Activated naive CD8-positive, alpha-beta T cell (primary cell): ENCODE measurements around the gene GLCE.
A peak's percentile ranks its signal among the peaks of the same experiment; 100 is the strongest.
"Not testable (repeated sequence)": the region's sequence is repeated elsewhere in the genome, so short reads cannot be mapped to it uniquely, and the experiment has no call there.

Source experiments
- H3K27ac Mint-ChIP-seq: one replicate; pipeline ENCODE4 v1.8.0; 2021; ENCODE audit warnings: mixed read lengths
- H3K27me3 Mint-ChIP-seq: one replicate; pipeline ENCODE4 v1.8.0; 2021; ENCODE audit warnings: mixed read lengths
- H3K36me3 Mint-ChIP-seq: one replicate; pipeline ENCODE4 v1.8.0; 2021; ENCODE audit warnings: mixed read lengths
- H3K4me1 Mint-ChIP-seq: one replicate; pipeline ENCODE4 v1.8.0; 2021; ENCODE audit warnings: low read depth, mixed read lengths
- H3K4me3 Mint-ChIP-seq: one replicate; pipeline ENCODE4 v1.8.0; 2021; ENCODE audit warnings: mild to moderate bottlenecking, mixed read lengths
- H3K9me3 Mint-ChIP-seq: one replicate; pipeline ENCODE4 v1.8.0; 2021; ENCODE audit warnings: low read depth, mixed read lengths

GLCE gene

DNA sequence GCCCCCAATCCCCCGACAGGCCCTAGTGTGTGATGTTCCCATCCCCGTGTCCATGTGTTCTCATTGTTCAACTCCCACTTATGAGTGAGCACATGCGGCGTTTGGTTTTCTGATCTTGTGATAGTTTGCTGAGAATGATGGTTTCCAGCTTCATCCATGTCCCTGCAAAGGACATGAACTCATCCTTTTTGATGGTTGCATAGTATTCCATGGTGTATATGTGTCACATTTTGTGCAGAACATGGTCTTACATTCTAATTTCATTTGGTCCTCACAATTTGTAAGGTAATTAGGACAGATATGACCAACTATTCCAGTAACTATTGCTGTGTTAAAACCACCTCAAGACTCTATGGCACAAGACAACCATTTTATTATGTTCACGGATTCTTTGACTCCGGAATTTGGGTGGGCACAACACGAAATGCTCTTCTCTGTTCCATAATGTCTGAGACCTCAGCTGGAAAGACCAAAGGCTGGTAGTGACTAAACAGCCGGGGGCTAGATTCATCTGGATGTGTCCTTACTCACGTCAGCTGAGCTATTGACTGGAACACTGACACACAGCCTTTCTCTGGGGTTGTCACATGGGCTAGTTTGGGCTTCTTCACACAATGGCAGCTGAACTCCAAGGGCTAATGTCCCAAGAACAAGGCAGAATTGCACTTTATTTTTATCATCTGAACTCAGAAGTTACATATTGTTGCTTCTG, 13.6 kb upstream of the GLCE start:
- Mint-ChIP-seq H3K27ac (no peak overlapping the region), H3K36me3 (no peaks in the 10 kb centered on the region), H3K27me3 (peaks cover 40% of the 10 kb centered on the region), H3K9me3 (no peaks in the 10 kb centered on the region), H3K4me3 (no peak overlapping the region), H3K4me1 (no peaks in the 10 kb centered on the region)

DNA sequence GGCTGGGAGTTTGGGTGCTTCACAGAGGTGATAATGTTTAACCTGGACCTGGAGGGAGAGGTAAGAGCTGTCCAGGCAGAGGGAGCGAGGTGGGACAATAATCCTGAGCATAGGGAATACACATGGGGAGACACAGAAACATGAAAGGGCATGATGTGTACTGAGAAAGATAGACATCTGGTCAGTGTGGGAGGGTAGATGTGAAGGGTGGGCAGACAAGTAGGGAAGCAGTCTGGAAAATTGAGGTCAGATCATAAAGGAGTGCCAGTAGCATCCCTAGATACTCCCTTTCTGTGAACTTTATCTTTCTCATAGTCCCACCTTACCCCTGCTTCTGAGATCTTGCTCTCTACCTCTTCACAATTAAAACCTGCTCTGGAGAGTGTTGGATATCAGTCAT, 12.0 kb upstream of the GLCE start:
- H3K4me3 Mint-ChIP-seq, result no peak overlapping the region
- H3K9me3 Mint-ChIP-seq, result no peaks in the 10 kb centered on the region
- no peak overlapping the region for H3K27ac Mint-ChIP-seq
- H3K27me3 Mint-ChIP-seq, result peaks cover 40% of the 10 kb centered on the region
- no peaks in the 10 kb centered on the region for H3K4me1 Mint-ChIP-seq
- no peaks in the 10 kb centered on the region for H3K36me3 Mint-ChIP-seq

DNA sequence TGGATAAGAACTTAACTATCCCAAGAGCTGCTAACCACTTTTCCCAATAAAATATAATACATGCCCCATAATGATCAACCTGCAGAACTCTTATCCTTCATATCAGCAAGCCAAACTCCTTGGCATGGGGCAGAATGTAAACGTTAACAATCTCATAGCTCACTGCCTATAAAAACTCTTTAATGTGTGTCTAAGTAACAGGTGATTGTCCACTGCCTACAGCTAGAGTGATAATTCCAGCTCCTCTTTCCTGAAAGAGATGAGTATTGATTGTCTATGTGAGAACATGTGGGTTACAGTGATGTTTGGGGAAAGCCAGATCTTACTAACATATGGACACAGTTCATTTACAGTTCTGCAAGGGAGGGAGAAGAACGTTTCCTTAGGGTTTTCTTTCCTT, 11.3 kb upstream of the GLCE start:
- Mint-ChIP-seq H3K36me3 (no peaks in the 10 kb centered on the region), H3K4me1 (no peaks in the 10 kb centered on the region), H3K9me3 (no peaks in the 10 kb centered on the region), H3K27ac (no peak overlapping the region), H3K4me3 (no peak overlapping the region), H3K27me3 (peaks cover 43% of the 10 kb centered on the region)

DNA sequence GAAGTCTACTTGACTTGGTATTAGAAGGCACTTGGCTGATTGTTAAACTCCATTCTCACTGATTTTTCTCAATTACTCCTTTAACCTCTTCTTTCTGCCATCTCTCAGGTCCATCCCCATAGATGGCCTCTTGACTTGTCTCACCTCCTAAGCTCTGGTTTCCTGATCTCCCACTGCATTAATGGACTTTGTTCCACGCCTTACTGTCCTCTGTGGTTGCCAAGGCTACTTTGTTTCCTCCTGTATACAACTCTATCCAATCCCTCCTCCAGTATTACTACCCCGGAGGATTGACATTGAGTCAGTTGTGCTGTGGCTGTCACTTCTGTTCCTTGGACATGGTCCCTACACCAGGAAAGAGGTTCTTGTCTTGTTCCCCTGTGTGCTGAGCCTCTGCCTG, 10.6 kb upstream of the GLCE start:
- Mint-ChIP-seq H3K4me1 (no peaks in the 10 kb centered on the region), H3K4me3 (no peak overlapping the region), H3K27me3 (peaks cover 45% of the 10 kb centered on the region), H3K9me3 (no peaks in the 10 kb centered on the region), H3K36me3 (no peaks in the 10 kb centered on the region), H3K27ac (no peak overlapping the region)

DNA sequence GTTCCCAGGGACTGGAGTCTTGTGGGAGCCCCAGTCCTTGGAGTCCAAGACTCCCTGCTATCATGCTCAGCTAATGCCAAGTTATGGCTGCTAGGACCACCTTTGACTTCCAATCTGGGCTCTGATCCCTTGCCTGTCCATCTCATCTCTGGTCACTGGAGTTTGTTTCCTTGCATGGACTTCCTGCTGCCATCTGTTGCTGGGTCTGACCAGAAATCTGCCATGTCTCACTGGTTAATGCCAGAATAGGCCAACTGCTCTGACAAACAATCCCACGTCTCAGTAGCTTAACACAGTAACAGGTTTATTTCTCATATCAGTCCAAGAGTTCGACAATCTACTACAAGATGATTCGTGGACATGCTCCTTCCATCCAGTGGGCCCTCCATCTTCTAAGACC, 10.1 kb upstream of the GLCE start:
- no peak overlapping the region for H3K27ac Mint-ChIP-seq
- no peak overlapping the region for H3K4me3 Mint-ChIP-seq
- H3K27me3 Mint-ChIP-seq, result peaks cover 46% of the 10 kb centered on the region
- no peaks in the 10 kb centered on the region for H3K36me3 Mint-ChIP-seq
- H3K9me3 Mint-ChIP-seq, result no peaks in the 10 kb centered on the region
- no peaks in the 10 kb centered on the region for H3K4me1 Mint-ChIP-seq

DNA sequence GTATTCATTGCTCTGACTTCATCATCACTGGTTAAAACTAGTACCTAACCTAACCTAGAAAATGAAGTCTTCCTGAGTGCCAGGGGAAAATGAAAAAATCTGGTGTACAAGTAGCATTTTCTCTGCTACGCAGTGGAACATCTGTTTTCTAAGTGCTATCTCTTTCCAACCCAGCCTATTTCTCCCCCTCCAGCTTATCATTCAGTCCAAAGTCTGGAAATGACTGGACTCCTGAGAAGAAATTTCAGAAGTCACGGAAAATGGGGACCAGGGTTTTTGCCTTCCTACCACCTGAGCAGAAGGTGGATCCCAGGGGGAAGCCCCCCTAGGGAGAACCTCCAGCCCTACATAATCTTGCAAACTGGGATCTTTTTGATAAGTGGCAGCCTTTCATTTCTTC, 9.6 kb upstream of the GLCE start:
- Mint-ChIP-seq H3K27me3 (peaks cover 48% of the 10 kb centered on the region), H3K4me1 (no peaks in the 10 kb centered on the region), H3K9me3 (no peaks in the 10 kb centered on the region), H3K27ac (no peak overlapping the region), H3K4me3 (no peak overlapping the region), H3K36me3 (no peaks in the 10 kb centered on the region)

DNA sequence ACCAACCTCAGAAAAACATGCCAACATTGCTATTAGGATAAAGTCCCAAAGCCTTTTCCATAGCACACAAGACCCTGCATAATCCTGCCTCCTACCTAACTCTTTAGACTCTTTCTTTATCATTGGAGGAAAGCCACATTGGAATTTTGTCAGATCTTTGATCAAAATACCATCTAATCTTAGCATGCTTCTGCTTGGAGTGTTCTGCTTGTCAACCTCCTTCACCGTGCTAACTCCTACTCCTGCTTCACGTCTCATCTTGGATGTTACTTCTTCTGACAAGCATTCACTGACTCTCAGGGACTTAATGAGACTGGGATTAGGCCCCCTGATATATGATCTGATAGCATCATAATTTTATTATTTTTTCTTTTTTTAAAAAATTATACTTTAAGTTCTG, 7.4 kb upstream of the GLCE start:
- Mint-ChIP-seq H3K27ac (no peak overlapping the region), H3K4me3 (no peak overlapping the region), H3K4me1 (no peaks in the 10 kb centered on the region), H3K27me3 (peaks cover 37% of the 10 kb centered on the region), H3K9me3 (no peaks in the 10 kb centered on the region), H3K36me3 (no peaks in the 10 kb centered on the region)

DNA sequence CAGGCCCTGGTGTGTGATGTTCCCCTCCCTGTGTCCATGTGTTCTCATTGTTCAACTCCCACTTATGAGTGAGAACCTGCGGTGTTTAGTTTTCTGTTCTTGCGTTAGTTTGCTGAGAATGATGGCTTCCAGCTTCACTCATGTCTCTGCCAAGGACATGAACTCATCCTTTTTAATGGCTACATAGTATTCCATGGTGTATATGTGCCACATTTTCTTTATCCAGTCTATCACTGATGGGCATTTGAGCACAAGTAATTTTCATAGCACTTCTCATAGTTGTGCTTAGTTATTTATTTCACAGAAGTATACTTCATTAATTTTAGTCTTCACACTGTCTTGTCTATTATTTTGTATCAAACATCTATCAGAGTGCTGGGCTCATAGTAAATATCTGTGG, 6.8 kb upstream of the GLCE start:
- H3K36me3 Mint-ChIP-seq, H3K4me1 Mint-ChIP-seq, H3K27ac Mint-ChIP-seq, H3K4me3 Mint-ChIP-seq, H3K9me3 Mint-ChIP-seq: not testable (repeated sequence)
- peaks cover 32% of the 10 kb centered on the region for H3K27me3 Mint-ChIP-seq

DNA sequence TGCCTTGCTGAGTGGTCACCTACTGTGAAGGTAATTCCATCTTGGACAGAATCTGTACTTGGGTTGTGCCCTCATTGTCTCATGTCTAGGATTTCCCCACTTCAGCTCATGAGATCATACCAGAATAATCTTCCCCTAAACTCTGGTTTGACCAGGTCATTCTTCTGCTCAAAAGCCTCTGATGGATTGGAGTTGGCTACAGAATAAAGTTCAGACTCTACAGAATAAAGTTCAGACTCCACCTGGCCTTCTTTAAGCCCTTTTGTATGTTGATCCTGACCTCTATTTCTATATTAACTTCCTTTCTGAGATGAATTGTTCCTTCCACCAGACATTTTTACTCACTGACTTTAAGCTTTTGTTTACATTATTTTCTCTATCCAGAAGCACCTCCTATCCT, 6.4 kb upstream of the GLCE start:
- Mint-ChIP-seq H3K27ac (no peak overlapping the region), H3K4me3 (no peak overlapping the region), H3K36me3 (no peaks in the 10 kb centered on the region), H3K27me3 (peaks cover 31% of the 10 kb centered on the region), H3K4me1 (peaks cover under 1% of the 10 kb centered on the region), H3K9me3 (no peaks in the 10 kb centered on the region)

DNA sequence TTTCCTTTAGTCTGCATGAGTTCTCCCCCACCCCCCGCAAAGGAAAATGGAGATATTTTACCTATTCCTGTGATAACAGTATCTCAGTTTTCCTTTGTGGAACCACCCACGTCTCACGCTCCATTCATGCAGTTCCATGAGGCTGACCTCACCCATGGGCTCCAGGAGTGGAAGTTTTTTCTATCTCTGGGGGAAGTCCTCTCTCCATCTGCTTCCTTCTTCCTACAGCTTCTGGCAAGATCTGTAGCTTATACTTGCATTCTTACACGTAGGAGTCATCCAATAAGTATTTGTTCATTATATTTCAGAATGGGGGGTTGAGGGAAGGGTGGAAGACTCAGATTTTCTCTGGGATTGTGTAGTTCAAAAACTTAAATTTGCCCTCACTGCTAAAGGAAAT, 5.8 kb upstream of the GLCE start:
- peaks cover 30% of the 10 kb centered on the region for H3K27me3 Mint-ChIP-seq
- H3K4me1 Mint-ChIP-seq, result peaks cover 4% of the 10 kb centered on the region
- no peak overlapping the region for H3K4me3 Mint-ChIP-seq
- no peaks in the 10 kb centered on the region for H3K36me3 Mint-ChIP-seq
- no peak overlapping the region for H3K27ac Mint-ChIP-seq
- H3K9me3 Mint-ChIP-seq, result no peaks in the 10 kb centered on the region

DNA sequence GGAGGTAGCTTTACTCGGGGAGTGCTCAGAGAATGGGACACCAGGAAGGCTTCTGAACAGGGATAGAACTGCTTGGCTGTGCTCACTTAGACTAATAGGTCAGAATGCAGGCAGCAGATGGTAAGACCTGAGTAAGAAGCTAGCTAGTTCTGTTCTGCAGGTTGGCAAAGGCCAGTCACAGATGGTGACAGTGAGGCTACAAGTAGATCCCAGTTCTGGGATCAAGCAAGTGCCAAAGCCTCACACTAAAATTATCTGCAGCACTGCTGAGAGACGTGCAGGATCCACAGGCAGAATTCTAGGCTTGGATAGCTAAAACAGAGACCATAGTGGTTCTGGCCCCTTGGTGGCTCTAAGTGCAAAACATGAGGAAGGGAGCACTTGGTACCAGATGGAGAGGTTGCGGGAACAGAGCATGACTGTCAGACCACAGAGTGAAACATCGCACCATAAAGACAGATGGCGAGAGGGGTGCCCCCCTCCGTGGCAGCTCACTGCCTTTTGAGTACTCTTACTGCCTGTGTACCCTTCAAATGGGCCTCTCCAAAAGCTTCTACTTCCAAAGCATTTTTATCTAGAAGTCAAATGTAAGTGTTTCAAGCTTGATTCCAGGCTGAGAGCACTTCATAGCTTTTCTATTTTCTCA, 3.6 kb upstream of the GLCE start:
- Mint-ChIP-seq H3K9me3 (no peaks in the 10 kb centered on the region), H3K4me1 (peaks cover 10% of the 10 kb centered on the region), H3K36me3 (no peaks in the 10 kb centered on the region), H3K4me3 (no peak overlapping the region), H3K27me3 (peaks cover 16% of the 10 kb centered on the region), H3K27ac (no peak overlapping the region)

DNA sequence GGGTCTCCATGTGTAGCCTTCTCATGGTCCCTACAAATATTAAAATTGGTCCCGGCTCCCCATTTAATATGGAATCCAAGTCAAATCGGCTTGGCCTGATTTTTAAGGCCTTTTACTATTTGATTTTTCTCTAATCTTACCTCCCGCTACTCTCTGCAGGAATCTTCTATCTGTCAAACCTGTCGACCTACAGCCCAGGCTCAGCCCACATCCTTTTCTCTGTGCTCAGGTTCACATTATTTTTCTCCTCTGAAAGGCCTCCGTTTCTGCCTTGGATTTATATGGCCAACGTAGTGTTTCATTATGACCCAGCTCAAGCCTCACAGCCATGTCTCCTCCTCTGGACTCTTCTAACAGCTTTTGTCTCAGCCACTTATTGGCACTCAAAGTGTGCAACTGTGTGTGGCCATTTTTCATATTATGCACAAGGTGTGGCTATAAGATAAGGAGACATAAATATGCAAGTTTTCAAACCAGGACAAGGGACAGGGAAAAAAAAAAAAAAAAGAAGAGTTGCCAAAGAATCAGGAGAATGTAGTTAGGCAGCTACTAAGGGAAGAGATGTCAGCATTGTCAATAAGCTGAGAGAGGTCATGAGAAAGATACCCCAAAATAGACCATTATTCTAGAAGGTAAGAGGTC, 2.1 kb upstream of the GLCE start:
- Mint-ChIP-seq H3K9me3 (no peaks in the 10 kb centered on the region), H3K36me3 (no peaks in the 10 kb centered on the region), H3K4me1 (peaks cover 14% of the 10 kb centered on the region), H3K27ac (no peak overlapping the region), H3K4me3 (peak overlapping the region; percentile 5), H3K27me3 (peaks cover 11% of the 10 kb centered on the region)

DNA sequence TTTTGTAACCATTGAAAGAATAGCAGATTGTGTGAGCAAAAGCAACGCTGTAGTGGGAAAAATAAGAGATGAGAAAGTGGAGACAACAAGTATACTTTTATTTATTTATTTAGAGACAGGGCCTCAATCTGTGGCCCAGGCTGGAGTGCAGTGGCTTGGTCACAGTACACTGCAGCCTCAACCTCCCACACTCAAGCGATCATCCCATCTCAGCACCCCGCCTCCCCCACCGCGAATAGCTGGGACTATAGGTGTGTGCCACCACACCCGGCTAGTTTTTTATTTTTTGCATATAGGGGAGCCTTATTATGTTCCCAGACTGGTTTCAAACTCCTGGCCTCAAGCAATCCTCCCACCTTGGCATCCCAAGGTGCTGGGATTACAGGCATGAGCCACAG, 1.6 kb upstream of the GLCE start:
- Mint-ChIP-seq H3K4me1 (peaks cover 14% of the 10 kb centered on the region), H3K9me3 (no peaks in the 10 kb centered on the region), H3K27ac (no peak overlapping the region), H3K27me3 (peaks cover 7% of the 10 kb centered on the region), H3K36me3 (no peaks in the 10 kb centered on the region), H3K4me3 (peak overlapping the region; percentile 97)

DNA sequence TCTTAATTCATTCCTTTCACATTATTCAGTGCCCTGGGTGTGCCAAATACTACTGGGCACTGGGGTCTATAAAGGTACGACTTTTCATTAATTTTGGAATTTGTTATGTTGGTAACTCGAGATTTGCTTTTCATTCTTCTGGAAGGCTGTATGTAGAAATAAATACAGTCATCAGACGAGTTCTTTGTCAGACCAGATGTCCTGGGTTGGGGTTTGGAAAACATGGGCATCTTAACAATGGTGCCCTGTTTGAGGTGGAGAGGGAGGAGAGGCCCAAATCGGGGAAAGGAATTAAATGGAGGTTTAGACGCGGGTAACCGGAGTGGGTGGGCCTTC, 662 bp upstream of the GLCE start:
- peaks cover 14% of the 10 kb centered on the region for H3K4me1 Mint-ChIP-seq
- no peaks in the 10 kb centered on the region for H3K9me3 Mint-ChIP-seq
- no peaks in the 10 kb centered on the region for H3K36me3 Mint-ChIP-seq
- peak overlapping the region; percentile 97 for H3K4me3 Mint-ChIP-seq
- H3K27ac Mint-ChIP-seq, result peak overlapping the region; percentile 69
- H3K27me3 Mint-ChIP-seq, result peaks cover 3% of the 10 kb centered on the region

DNA sequence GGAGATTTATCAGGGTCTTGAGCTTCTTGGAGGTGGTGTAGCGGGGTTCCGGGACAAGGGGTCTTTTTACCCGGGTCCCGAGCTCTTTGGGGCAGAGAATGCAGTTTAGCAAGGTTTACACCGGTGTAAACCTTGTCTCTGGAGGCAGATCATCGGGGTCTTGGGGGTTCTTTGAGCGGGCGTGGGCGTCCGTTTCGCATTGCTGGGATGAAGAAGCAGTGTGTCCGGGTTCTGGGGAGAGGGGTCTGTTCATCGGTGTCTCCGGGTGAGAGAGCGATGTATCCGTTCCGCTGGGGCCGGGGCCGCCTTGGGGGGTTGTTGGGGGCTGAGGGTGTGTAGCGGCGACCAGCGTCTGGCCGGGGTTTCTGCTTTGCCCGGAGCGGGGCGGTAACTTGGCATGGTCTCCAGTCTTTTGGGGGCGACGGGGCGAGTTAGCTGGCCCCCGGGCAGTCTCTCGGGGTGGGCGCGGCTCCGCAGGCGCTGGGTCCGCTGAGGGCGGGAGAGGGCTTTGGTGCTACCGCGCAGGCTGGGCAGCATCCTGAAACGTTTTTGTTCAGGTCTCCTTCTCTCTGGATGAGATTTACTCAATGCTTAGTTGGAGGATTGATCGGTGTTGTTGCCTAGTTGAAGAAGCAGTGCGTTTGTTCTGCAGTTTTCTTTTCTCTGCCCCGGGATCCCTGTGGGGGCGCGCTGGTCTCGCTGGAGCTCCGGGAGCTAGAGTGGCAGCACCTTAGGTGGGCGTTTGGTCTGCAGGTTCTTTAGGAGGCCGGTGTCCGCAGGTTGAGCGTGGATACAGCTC, 843 bp downstream of the GLCE start:
- H3K9me3 Mint-ChIP-seq, result no peaks in the 10 kb centered on the region
- H3K27ac Mint-ChIP-seq, result peak overlapping the region; percentile 84
- no peaks in the 10 kb centered on the region for H3K27me3 Mint-ChIP-seq
- no peaks in the 10 kb centered on the region for H3K36me3 Mint-ChIP-seq
- H3K4me1 Mint-ChIP-seq, result peaks cover 16% of the 10 kb centered on the region
- H3K4me3 Mint-ChIP-seq, result peak overlapping the region; percentile 97
